Epithelial cell of proximal tubule (primary cell): Measurements from ENCODE around the gene LIMCH1. TPM values are rescaled to one million over a fixed set of nuclear protein-coding genes. Genes with fewer than 3 reads are reported as not detected.

Experiments
- DNase-seq: peaks from one replicate; pipeline ENCODE4 v3.0.0-alpha.2; 2011; ENCODE audit warnings: low read depth
- H3K4me3 ChIP-seq: 2 replicates; pipeline ENCODE4 v1.5.1; 2011; ENCODE audit warnings: low read depth, mild to moderate bottlenecking, low read length
- total RNA-seq: library from RNA; depleted of rRNA; stranded (reverse); fragments of >200 nt; gene quantifications from 2 replicates; pipeline ENCODE4 v1.2.3, GENCODE V29; 2015
- TF ChIP-seq, protein P1 (sequence below): conservative IDR thresholded peaks from 2 replicates; pipeline ENCODE4 v1.5.1; 2012; ENCODE audit warnings: low read depth, mild to moderate bottlenecking, low read length

Gene LIMCH1
- total RNA-seq, 1 donor from 2014 or later = 15.5 TPM

DNA sequence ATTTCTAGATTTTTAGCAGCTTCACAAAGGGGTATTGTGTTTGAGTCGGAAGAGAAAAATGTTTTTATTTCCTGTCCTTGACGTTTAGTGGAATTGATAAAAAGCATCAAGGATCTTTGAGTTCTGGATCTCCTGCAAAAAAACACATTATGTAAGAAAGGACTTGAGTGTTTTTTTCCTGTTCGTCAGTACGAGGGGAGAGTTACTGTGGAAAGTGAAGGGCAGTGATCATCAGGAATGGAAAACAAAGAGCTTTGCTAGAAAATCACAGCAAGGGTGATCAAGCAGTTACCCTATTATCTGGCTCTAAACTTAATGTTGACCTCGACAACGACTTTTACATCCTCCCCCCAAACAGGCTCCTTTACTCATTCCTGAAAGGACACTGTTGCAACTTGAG, 7.3 kb downstream of the LIMCH1 start:
- TF ChIP-seq, protein P1, sequence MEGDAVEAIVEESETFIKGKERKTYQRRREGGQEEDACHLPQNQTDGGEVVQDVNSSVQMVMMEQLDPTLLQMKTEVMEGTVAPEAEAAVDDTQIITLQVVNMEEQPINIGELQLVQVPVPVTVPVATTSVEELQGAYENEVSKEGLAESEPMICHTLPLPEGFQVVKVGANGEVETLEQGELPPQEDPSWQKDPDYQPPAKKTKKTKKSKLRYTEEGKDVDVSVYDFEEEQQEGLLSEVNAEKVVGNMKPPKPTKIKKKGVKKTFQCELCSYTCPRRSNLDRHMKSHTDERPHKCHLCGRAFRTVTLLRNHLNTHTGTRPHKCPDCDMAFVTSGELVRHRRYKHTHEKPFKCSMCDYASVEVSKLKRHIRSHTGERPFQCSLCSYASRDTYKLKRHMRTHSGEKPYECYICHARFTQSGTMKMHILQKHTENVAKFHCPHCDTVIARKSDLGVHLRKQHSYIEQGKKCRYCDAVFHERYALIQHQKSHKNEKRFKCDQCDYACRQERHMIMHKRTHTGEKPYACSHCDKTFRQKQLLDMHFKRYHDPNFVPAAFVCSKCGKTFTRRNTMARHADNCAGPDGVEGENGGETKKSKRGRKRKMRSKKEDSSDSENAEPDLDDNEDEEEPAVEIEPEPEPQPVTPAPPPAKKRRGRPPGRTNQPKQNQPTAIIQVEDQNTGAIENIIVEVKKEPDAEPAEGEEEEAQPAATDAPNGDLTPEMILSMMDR = no peak
- no peak for DNase-seq
- no peak overlapping the region for H3K4me3 ChIP-seq

DNA sequence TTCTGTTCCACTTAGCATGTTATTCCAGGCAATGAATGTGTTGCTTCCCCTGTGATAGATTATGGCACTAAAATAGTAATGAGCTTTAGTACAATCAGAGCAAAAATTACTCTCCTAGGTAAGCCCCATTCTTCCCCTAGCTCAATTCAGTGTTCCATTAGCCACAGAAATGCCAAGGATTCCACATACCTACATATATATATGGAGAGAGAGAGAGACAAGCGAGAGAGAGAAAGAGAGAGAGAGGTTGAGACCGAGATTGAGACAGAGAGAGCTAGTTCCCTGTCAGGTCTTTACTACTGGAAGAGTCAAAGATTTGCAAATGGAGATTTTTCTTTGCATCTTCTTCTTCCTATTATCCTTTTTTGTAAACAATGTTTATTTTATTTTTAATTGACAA, 8.7 kb downstream of the LIMCH1 start:
- no peak overlapping the region for H3K4me3 ChIP-seq
- DNase-seq = no peak
- TF ChIP-seq, protein P1 = no peak

DNA sequence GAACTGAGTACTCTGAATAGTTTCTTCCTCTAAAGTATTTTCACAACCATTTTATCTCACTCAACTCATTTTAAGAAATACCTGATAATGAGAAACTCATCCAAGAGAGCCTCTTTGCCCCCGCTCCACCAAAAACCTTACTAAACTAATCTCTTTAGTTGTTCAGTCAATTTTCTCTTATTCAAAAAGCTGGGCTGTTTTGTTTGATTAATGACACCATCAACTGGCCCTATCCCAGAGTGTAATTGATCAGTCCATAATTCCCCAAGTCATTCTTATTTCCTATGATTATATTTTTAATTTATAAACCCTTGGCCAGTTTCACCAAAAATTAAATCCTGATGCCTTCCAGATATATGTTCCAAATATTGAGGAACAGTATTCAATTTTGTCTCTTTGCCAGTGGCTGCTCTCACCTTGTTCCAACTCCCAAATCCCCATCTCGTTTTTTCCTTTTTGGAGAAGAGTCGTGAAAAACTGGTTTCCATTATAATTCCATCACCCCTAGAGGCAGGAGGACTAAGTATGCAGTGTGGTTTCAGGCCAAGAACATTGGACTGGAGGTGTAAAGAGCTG, 10.4 kb downstream of the LIMCH1 start:
- no peak overlapping the region for H3K4me3 ChIP-seq
- TF ChIP-seq, protein P1 = no peak

DNA sequence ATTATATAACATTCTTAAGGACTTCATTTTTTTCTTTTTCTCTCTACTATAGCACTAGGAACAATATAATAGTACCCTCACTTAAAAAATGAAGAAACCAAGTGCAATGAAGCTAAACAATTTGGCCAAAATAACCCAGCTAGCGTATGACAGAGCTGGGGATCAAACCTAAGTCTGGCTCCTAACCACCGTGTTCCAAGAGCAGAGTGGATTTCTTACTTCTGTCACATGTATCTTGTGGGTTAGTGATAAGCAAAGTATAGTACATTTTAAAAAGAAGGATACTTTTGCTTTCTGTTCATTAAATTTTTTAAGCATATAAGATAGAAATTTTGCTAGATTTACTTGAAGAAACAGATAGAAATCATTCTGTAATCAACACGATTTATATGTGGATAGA, 11.5 kb downstream of the LIMCH1 start:
- TF ChIP-seq, protein P1 = no peak
- no peak overlapping the region for H3K4me3 ChIP-seq

More for the DNA sequence above, 10.4 kb downstream of the LIMCH1 start:
- DNase-seq = no peak

DNA sequence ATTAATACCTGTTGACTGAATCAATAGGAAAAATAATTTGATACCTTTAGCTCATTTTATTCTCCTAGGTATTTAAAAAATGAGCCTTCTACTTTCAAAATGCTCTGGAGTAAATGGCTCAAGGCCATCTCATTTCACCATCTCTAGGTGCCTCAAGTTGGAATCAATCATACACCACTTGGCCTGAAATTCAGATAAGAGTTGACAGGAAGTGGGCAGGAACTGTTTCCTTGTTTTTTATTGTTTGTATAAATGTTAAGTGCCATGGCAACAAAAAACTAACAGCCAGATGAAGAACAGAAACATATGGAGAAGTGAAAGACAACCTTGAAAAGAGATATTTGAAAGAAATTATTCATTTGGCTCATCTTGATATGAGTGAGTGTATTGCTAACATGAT, 12.4 kb downstream of the LIMCH1 start:
- no peak overlapping the region for H3K4me3 ChIP-seq
- no peak for DNase-seq
- TF ChIP-seq, protein P1 = no peak

More for the DNA sequence above, 11.5 kb downstream of the LIMCH1 start:
- DNase-seq = no peak

DNA sequence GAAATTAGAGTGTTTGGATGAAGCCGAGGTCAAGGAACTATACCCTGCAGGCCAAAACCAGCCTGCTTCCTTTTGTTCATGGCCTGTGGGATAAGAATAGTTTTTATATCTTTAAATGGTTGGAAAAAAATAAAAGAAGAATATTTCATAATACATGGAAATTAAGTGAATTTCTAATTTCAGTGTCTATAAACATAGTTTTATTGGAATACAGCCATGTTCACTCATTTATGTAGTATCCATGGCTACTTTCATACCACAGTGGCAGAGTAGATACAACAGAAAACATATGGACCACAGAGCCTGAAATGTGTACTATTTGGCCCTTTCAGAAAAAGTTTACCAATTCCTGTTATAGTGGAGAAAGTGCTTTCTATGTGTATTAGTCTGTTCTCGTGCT, 13.6 kb downstream of the LIMCH1 start:
- TF ChIP-seq, protein P1 = no peak
- DNase-seq = no peak
- no peak overlapping the region for H3K4me3 ChIP-seq

DNA sequence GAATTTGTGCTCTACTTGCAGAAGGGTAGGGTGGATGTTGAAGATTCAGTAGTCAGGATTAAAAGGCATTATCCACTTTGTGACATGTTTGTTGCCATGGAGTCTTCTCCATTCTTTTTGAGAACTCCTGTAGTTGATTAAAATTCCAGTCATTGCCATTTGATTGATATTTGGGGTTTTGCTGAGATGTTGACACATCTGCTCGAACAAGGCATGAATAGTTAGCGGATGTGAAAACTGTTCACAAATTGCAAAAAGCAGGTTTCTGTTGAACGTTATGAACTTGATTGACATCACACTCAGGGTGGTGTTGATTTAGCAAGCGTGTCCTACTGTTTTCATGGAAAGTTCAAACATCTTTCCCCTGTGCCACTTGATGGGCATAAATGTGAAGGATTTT, 16.9 kb downstream of the LIMCH1 start:
- DNase-seq = no peak

More for the DNA sequence above, 16.9 kb downstream of the LIMCH1 start:
- H3K4me3 ChIP-seq = no peak overlapping the region
- TF ChIP-seq, protein P1 = no peak
